ENCODE results near the gene METTL23. TPM values are rescaled to one million over a fixed set of nuclear protein-coding genes. Genes with fewer than 3 reads are reported as not detected.

METTL23 gene, protein sequence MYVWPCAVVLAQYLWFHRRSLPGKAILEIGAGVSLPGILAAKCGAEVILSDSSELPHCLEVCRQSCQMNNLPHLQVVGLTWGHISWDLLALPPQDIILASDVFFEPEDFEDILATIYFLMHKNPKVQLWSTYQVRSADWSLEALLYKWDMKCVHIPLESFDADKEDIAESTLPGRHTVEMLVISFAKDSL
- 32.3 to 48.3 TPM (median 37.6 TPM) in 3 replicates for polyA plus RNA-seq
- polyA plus RNA-seq (2011; ENCODE audit: low read depth), result 25.5 TPM
- polyA plus RNA-seq (2011; cell fraction: cytosol; rRNA removed), result 29.6 and 46.7 TPM in 2 replicates
- polyA plus RNA-seq (2011; cell fraction: nucleus; rRNA removed), result 33.2 and 35.7 TPM in 2 replicates
- polyA plus RNA-seq (2012; ENCODE audit: low replicate concordance), result 26.7 and 26.9 TPM in 2 replicates
- polyA minus RNA-seq, result 5.5 to 22.8 TPM (median 12.5 TPM) in 3 replicates
- polyA minus RNA-seq (2011; cell fraction: cytosol; rRNA and poly(A)+ RNA removed), result 13.2 TPM
- 7.7 and 11.8 TPM in 2 replicates for polyA minus RNA-seq (2011; cell fraction: nucleus; rRNA and poly(A)+ RNA removed)

DNA sequence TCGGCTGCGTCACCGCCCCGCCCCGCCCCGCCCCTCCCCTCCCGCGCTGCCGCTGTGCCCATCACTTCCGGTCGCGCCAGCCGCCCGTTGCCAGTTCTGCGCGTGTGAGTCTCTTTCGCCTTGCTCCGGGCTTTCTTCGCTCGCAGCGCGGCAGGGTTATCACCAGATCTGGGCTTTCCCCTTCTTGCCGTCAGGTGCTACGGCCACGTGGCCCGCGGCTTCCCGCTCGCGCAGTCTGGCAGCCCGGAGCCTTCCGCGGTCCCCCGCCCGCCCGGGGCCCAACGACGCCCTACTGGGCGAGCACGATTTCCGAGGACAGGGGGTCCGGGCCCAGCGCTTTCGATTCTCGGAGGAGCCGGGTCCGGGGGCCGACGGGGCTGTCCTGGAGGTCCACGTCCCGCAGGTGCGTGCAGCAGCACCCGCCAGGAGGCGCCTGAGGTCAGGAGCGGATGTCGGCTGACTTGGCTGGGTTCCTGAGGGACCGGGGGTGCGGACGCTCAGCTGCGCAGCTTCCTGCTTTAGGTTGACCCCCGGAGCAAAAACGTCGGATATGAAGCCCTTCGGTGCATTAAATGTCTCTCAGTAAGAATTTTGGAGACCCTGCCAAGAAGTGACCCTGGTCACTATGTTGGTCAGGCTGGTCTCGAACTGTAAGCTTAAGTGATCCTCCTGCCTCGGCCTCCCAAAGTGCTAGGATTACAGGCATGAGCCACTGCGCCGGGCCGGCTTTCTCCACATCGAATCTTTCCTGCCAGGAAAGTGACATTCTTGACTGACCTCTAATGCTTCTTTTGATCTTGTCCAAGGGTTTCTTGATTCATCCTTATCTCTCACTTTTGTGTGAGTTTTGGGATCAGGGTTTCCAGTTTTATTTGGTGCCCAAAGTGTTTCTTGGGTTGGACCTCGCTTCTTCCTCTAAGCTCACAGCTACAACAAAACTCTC, at the start of gene METTL23:
METTL23 (plus strand) TSS at position 64 of the 943 bp plus-strand sequence. CDS start 2,872 bp downstream, outside the sequence.
- TF ChIP-seq, protein P1, sequence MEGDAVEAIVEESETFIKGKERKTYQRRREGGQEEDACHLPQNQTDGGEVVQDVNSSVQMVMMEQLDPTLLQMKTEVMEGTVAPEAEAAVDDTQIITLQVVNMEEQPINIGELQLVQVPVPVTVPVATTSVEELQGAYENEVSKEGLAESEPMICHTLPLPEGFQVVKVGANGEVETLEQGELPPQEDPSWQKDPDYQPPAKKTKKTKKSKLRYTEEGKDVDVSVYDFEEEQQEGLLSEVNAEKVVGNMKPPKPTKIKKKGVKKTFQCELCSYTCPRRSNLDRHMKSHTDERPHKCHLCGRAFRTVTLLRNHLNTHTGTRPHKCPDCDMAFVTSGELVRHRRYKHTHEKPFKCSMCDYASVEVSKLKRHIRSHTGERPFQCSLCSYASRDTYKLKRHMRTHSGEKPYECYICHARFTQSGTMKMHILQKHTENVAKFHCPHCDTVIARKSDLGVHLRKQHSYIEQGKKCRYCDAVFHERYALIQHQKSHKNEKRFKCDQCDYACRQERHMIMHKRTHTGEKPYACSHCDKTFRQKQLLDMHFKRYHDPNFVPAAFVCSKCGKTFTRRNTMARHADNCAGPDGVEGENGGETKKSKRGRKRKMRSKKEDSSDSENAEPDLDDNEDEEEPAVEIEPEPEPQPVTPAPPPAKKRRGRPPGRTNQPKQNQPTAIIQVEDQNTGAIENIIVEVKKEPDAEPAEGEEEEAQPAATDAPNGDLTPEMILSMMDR (optimal IDR thresholded peaks at IDR 0.05 in 1 of 3, IDR thresholded peaks at IDR 0.05 in 1 of 3, conservative IDR thresholded peaks at IDR 0.05 in 1 of 3; ENCODE audit: extremely low read depth in 1 of 3, insufficient read depth in 2 of 3, low read length in 3 of 3), result peak; percentile 63 to 83 (median 76)
- no peak for TF ChIP-seq EZH2 (IDR thresholded peaks at IDR 0.05; ENCODE audit: low read length)
- Histone ChIP-seq H3K4me3 (ENCODE audit: control insufficient read depth in 2 of 3, extremely low read depth in 1 of 3, insufficient read depth in 2 of 3, low read depth in 1 of 3, low read length in 3 of 3) (peak within 1 kb of the TSS; percentile 81 to 93 (median 93)), H4K20me1 (ENCODE audit: control insufficient read depth, extremely low read depth, insufficient read depth, low read length) (peaks cover 6% of the 10 kb centered on the region), H3K9me1 (ENCODE audit: control insufficient read depth, extremely low read depth, insufficient read depth, low read length) (peaks cover 3% of the 10 kb centered on the region), H3K36me3 (ENCODE audit: control insufficient read depth in 2 of 2, extremely low read depth in 1 of 2, insufficient read depth in 2 of 2, low read length in 2 of 2) (peaks cover 12 to 22% of the 10 kb centered on the region in 2 experiments), H3K9ac (ENCODE audit: control insufficient read depth, extremely low read depth, insufficient read depth, low read length) (peak within 1 kb of the TSS; percentile 91), H3K4me2 (ENCODE audit: control insufficient read depth, extremely low read depth, insufficient read depth, low read depth, low read length) (peak within 1 kb of the TSS; percentile 99), H2AFZ (ENCODE audit: control insufficient read depth, low read length) (peak within 1 kb of the TSS; percentile 86), H3K27ac (ENCODE audit: control insufficient read depth, insufficient read depth, low read length) (peak within 1 kb of the TSS; percentile 90), H3K4me1 (ENCODE audit: control insufficient read depth, extremely low read depth, insufficient read depth, low read length) (peaks cover 20% of the 10 kb centered on the region), H3K79me2 (ENCODE audit: control insufficient read depth, insufficient read depth, low read length) (peaks cover 66% of the 10 kb centered on the region), H3K9me3 (ENCODE audit: control insufficient read depth, low read depth, low read length) (no peaks in the 10 kb centered on the region), H3K27me3 (ENCODE audit: control insufficient read depth, extremely low read depth, insufficient read depth, low read length) (no peaks in the 10 kb centered on the region)
- dilution Hi-C loops (cut with MboI; ENCODE audit: extremely low pct_ligation_motif_present, low sequenced_read_pairs), result no loop called here
- FAIRE-seq (peak; percentile 5), DNase-seq (ENCODE audit: low read depth, low spot score) (no peak)

DNA sequence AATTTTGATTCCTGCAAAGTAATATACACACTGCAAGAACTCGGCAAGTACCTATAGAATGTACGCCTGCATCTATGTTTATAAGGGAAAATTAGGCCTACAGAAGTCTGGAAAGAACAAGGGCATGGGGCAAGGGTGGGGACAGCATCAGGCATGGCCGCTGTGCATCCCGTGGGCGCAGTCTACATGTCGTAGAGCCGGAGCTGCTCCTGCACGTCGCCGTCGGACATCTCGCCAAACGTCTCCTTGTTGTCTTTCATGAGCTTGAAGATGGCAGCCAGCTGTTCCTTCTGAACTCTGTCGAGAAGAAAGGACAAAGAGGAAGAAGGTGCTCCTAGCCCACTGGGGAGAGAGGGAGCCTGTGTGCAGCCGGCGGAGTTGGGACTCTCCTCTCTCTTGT, 49.2 kb upstream of the METTL23 start:
- H3K4me3 ChIP-seq (ENCODE audit: control insufficient read depth in 2 of 3, extremely low read depth in 1 of 3, insufficient read depth in 2 of 3, low read depth in 1 of 3, low read length in 3 of 3), result no peak overlapping the region
- DNase-seq (ENCODE audit: low read depth, low spot score) (no peak), FAIRE-seq (no peak)
- dilution Hi-C loops (cut with MboI; ENCODE audit: extremely low pct_ligation_motif_present, low sequenced_read_pairs), result no loop called here
- no peaks in the 10 kb centered on the region for H4K20me1 ChIP-seq (ENCODE audit: control insufficient read depth, extremely low read depth, insufficient read depth, low read length)
- no peaks in the 10 kb centered on the region for H3K9me3 ChIP-seq (ENCODE audit: control insufficient read depth, low read depth, low read length)
- peaks cover 0 to 1% of the 10 kb centered on the region in 2 experiments for H3K36me3 ChIP-seq (ENCODE audit: control insufficient read depth in 2 of 2, extremely low read depth in 1 of 2, insufficient read depth in 2 of 2, low read length in 2 of 2)
- H3K27ac ChIP-seq (ENCODE audit: control insufficient read depth, insufficient read depth, low read length), result no peak overlapping the region
- no peaks in the 10 kb centered on the region for H3K79me2 ChIP-seq (ENCODE audit: control insufficient read depth, insufficient read depth, low read length)
- H3K27me3 ChIP-seq (ENCODE audit: control insufficient read depth, extremely low read depth, insufficient read depth, low read length), result no peaks in the 10 kb centered on the region
- H3K4me2 ChIP-seq (ENCODE audit: control insufficient read depth, extremely low read depth, insufficient read depth, low read depth, low read length), result no peak overlapping the region
- peaks cover 5% of the 10 kb centered on the region for H3K4me1 ChIP-seq (ENCODE audit: control insufficient read depth, extremely low read depth, insufficient read depth, low read length)
- no peaks in the 10 kb centered on the region for H3K9me1 ChIP-seq (ENCODE audit: control insufficient read depth, extremely low read depth, insufficient read depth, low read length)
- H2AFZ ChIP-seq (ENCODE audit: control insufficient read depth, low read length), result no peak overlapping the region
- H3K9ac ChIP-seq (ENCODE audit: control insufficient read depth, extremely low read depth, insufficient read depth, low read length), result no peak overlapping the region
- no peak for TF ChIP-seq EZH2 (IDR thresholded peaks at IDR 0.05; ENCODE audit: low read length)
- TF ChIP-seq, protein P1 (optimal IDR thresholded peaks at IDR 0.05 in 1 of 3, IDR thresholded peaks at IDR 0.05 in 1 of 3, conservative IDR thresholded peaks at IDR 0.05 in 1 of 3; ENCODE audit: extremely low read depth in 1 of 3, insufficient read depth in 2 of 3, low read length in 3 of 3), result no peak
